Retinal pigment epithelial cell (primary cell): ENCODE measurements around the gene NUP93.
"Not testable (repeated sequence)": the region's sequence is repeated elsewhere in the genome, so short reads cannot be mapped to it uniquely, and the experiment has no call there.

ENCODE experiments used
- DNase-seq: peaks from one replicate; pipeline ENCODE4 v3.0.0-alpha.2; 2010; ENCODE audit warnings: low read depth
- H3K4me3 ChIP-seq: 2 replicates; pipeline ENCODE4 v1.5.1; 2011; ENCODE audit warnings: mild to moderate bottlenecking, low read length, control low read depth, moderate library complexity
- CTCF ChIP-seq: conservative IDR thresholded peaks from 2 replicates; pipeline ENCODE4 v1.5.1; 2011; ENCODE audit warnings: low read depth, low read length, control low read depth, inconsistent platforms

Gene NUP93

GRCh38 chr16:56797861-56798260 is 67.9 kb downstream of the NUP93 start:
- DNase-seq: no peak
- no peak for TF ChIP-seq CTCF
- H3K4me3 ChIP-seq: no peak overlapping the region

- DNase-seq: no peak
- H3K4me3 ChIP-seq: no peak overlapping the region
- no peak for TF ChIP-seq CTCF
Observed at GRCh38 chr16:56798955-56799354, 69.0 kb downstream of the NUP93 start.

GRCh38 chr16:56800355-56800754 is 70.4 kb downstream of the NUP93 start:
- no peak overlapping the region for H3K4me3 ChIP-seq
- no peak for TF ChIP-seq CTCF
- DNase-seq: no peak

- DNase-seq: no peak
- no peak overlapping the region for H3K4me3 ChIP-seq
- no peak for TF ChIP-seq CTCF
Observed at GRCh38 chr16:56801762-56802161, 71.8 kb downstream of the NUP93 start.

- DNase-seq: no peak
- no peak overlapping the region for H3K4me3 ChIP-seq
- no peak for TF ChIP-seq CTCF
Observed at GRCh38 chr16:56807011-56807675, 77.2 kb downstream of the NUP93 start.

GRCh38 chr16:56807676-56808067 is 77.7 kb downstream of the NUP93 start:
- not testable (repeated sequence) for H3K4me3 ChIP-seq, DNase-seq

GRCh38 chr16:56810954-56811353 is 81.0 kb downstream of the NUP93 start:
- no peak for DNase-seq
- H3K4me3 ChIP-seq: no peak overlapping the region
- TF ChIP-seq CTCF: no peak

GRCh38 chr16:56811602-56812001 is 81.7 kb downstream of the NUP93 start:
- DNase-seq, H3K4me3 ChIP-seq: not testable (repeated sequence)
